ENCODE data around the gene MYO3B.

MYO3B gene

DNA sequence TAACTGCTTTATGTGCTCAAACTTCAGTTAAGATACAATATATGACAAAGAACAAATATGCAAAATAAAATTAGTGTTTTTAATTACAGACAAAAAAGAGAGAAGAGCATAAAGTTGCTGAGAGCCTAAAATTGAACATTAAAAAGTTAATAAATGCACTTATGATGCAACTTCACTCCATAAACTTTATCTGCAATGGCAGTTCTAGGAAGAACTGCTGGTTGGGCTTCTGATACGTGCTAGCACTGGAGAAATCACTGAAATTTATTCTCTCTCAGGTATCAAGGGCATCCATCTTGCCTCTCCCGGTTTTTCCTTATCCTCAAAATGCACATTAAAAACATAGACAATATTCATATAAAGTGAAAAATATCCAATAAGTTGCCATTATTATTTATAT is 35.7 kb downstream of the MYO3B start:
- no peak for DNase-seq

DNA sequence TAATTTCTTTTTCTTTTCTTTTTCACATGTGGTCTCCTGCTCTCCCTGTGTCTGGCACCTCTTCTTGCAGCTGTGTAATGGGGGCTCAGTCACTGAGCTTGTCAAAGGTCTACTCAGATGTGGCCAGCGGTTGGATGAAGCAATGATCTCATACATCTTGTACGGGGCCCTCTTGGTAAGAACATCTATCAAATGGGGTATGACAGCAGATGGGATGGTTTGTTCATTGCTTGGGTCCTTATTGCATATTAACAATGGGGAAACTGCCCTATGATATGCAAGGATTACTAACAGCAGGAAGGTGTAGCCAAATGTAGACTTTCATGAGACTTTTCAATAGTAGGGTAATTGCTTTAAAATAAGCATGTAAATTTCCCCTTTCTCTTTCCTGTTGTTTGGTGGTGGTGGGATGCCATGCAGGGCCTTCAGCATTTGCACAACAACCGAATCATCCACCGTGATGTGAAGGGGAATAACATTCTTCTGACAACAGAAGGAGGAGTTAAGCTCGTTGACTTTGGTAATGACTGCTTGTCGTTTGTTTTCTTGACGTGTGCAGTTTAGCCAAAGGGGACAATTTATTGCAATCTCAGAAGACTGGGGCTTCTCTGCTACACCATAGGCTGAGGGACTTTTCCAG is 36.5 kb downstream of the MYO3B start:
- DNase-seq, result no peak

DNA sequence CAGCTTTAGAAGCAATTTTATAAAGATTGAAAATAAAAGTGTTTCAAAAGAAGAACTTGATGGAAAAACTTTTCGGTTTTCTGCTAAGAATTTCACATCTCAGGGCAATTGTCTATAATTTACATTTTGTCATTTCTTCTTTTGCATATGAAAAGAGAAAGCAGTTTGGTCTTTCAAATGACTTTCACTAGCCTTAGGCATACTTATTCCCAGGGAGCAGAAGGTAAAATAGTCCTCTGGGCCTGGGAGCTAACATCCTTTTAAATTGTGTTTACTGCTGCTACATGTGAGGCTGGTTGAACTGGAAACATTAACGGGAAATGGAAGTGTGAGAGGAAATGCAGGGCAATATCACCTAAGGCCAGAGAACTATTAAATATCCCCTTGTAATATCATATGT is 37.1 kb downstream of the MYO3B start:
- no peak for DNase-seq

DNA sequence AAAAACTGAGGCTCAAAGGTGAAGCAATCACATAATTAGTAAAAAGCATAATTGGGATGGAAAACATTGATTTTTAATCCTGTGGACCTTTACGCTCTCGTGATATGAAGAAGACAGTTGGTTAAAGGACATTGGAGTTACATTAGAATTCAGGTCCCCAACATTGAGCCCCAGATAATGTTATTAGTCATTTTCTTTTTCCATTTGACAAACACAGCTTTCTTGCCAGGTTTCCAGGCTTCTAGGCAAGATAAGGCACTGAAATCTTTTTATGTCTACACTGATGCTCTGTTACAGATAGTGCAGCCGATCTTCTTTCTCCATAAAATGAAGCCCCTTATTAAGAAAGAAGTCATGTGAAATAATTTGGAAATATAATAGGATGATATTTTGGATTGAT is 38.5 kb downstream of the MYO3B start:
- no peak for DNase-seq

DNA sequence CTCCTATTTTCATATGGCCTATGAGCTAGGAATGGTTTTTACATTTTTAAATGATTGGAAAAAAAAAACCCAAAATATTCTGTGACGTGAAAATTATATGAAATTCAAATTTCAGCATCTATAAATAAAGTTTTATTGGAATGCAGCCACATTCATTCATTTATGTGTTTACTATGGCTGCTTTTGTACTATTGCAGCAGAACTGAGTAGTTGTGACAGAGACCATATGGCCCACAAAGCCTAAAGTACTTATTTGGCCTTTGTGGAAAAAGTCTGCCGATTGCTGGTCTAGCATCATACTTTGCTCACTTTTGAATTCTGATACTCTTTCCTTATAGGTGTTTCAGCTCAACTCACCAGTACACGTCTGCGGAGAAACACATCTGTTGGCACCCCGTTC is 39.0 kb downstream of the MYO3B start:
- DNase-seq, result no peak

DNA sequence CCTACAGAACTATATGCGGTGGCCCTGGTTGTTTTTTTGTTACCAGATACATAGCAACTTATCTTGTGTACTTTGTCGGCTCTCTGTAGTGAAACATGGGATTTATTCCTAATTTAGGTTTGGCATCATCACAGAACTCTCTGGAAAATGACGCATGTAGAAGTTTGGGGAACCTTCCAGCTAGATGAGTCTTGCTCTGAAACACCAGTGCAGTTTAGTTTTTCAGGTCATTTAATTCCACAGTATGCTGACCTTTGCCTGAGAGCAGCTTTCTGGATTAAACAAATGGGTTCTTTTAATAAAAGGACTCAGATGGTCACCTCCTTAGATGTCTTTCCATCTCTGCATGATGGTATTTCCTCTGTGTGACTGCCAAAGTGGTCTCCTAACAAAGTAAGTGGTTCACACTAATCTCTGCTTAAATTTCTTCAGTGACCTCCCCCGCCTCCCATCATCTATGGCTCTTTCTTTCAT is 39.9 kb downstream of the MYO3B start:
- no peak for DNase-seq

DNA sequence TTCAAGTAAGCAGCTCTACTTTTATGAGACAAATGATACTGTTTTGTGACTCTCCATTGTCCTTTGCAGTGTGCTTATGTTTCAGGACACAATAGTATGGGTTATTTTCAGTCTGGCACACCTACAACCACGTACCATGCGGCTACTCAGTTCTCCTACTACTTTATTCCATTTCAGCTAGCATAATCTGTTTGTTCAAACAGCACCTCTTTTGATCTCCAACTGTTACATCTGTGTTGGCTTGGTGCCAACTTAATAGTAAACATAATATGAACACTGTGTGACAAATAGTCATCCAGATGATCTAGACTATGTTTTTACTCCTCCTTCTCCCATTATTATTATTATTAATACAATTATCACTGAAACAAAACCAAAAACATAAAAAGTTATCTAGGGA is 40.5 kb downstream of the MYO3B start:
- no peak for DNase-seq

DNA sequence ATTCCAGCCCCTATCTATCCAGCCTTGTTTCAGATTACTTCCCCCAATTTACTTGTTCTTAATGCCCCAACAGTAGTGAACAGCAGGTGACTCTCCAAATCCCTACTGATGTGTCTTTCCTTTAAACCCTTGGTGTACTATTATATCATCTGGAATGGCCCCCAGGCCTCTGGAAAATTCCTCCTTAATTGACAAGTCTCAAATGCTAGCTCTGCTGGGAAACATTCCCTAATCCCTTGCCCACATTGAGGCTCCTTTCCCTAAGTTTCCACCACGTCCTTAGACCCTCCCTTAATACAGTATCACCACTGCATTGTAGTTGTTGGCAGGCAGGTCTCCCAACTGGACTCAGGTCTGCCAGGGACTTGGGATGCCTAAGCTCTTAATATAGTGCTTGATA is 41.0 kb downstream of the MYO3B start:
- no peak for DNase-seq

DNA sequence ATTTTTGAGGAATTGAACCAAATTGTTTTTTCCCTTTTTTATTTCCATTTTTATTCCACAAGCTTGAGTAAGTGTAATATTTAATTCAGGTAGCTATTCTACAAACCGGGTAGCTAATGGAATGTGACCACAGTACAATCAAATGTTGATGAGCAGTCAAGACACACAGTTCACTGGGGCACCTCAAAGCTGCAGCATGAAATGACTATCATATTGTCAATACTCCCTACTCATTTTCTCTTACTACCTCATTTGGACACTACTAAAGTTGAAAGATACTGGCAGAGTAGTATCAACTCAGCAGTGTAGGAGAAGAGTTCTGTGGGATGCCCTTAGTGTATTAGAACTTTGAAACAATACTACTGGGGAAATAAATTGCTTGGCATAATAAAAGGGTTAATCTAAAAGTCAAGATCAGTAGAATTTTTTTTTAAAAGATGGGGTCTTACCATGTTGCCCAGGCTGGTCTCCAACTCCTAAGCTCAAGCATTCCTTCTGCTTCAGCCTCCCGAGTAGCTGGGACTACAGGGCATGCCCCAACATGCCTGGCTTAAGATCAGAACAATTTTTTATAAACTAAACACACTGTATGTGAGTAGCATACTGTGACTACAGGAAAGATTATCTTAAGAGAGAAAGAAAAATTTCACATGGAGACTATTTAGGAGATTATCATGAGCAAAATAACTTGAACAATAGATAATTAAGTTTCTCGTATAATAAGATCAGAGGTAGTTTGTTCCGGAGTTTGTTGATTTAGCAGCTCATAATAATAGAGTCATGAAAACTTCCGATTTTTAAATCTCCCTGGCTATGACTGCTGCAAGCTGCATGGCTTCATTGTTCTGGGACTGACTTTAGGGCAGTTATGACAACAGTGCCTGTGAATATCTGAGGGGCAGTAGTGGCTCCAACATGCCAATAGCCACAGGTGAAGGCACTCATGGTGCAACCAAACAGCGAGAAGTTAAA is 43.7 kb downstream of the MYO3B start:
- no peak for DNase-seq

DNA sequence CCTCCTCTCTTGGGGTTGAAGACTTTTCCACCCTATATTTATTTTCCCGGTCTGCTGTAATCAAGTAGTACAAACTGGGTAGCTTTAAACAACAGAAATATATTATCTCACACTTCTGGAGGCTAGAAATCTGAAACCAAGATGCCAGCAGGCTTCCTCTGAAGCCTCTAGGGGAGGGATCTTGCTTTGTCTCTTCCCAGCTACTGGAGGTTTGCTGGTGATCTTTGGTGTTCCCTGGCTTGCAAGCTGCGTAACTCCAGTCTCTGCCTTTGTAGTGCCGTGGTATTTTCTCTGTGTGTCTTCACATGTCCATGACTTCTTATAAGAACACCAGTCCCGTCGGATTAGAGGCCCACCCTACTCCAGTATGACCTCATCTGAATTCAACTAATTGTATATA is 44.4 kb downstream of the MYO3B start:
- DNase-seq, result no peak

DNA sequence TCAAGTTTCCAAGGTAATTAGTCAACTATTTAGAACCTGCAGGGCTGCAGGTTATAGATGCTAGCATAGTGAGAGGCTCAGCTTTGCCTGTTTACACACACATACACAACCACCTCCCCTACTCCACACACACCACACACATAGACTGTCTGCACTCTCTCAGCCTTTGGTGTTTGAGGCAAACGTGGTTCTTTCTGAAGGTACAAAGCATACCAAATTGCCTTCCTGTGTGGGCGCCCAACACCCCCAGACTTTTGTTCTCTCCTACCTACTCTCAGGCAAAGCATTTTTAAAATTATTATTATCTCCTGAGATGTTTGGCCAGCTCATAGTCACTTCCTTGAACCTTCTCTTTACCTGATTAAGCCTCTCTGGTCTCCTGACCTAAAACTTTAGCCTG is 44.9 kb downstream of the MYO3B start:
- DNase-seq, result no peak

DNA sequence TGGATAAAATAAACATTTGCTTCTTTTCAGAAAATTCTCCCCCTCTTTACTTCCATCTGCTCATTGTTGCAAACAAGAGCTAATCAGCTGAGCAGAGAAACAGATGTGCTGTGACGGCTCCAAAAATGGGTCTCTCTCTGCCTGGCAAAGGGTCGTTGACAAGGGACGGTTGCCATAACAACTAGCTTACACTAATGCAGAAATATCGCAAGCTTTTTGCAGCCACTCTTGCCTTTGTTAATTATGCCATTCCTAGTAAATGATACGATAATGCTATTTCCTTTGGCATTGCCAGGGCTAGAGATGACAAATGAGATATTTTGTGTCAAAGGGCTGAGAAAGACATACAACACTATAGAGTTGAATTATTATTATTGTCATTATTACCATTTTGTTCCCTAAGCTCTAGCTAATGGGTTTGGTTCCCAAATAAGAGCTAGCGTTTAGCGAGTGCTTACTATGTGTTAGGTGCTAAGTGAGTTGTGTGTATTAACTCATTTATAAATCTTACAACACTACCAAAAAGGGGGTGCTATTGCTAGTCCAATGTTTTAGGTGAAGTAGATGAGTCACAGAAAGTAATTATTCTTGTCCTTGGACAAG is 46.8 kb downstream of the MYO3B start:
- DNase-seq, result no peak

DNA sequence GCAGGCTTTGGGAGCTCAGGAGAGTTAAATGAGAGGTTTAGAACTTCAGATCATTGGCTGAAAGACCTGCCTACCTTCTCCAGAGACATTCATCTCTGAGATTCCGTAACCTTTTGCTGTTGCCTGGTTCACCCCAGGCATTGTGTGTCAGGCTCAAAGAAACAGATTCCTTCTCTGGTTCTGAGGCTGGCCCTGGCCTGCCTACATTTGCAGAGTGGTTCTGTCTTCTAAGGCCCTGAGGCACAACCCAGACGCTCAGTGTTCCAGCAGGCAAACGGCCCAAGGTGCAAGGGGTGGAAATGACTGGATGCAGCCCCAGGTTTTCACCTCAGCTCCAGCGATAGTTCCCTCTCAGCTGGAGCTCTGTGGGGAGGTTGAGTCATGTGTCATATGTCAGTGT is 48.3 kb downstream of the MYO3B start:
- DNase-seq, result no peak

DNA sequence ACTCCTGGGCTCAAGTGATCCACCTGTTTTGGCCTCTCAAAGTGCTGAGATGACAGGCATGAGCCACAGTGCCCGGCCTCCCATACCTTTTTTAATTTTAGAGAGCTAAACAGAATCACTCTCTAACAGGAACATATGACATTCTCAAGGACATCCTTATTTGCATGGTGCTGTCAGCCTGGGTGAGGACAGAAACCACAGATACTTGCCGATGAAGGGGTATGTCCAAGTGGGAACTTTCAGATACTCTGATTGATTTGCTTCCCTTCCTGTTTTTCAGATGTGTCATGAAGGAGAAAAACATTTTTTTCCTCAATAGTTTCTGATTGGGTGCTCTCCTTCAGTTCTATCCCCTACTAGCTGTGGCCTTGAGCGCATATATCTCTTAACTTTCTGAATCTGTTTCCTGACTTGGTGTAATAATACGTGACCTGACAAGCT is 49.6 kb downstream of the MYO3B start:
- DNase-seq, result no peak

DNA sequence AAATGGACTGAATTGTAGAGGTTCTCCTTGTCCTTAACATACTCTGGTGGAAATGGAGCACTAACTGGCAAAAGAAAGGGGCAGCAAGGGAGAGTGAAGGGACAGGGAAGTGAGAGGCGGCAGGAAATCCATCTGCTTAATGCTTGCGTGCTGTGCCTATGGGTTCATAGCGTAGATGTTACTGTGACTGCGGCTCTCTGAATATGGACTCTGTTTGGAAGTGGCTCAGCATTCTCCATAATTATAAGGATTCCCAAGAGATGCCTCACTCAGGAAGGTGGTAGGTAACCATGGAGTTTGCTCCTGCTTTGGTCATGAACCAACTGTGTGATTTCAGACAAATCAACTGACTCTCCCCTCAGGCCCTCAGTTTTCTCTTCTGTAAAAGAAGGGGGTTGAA is 50.0 kb downstream of the MYO3B start:
- no peak for DNase-seq

DNA sequence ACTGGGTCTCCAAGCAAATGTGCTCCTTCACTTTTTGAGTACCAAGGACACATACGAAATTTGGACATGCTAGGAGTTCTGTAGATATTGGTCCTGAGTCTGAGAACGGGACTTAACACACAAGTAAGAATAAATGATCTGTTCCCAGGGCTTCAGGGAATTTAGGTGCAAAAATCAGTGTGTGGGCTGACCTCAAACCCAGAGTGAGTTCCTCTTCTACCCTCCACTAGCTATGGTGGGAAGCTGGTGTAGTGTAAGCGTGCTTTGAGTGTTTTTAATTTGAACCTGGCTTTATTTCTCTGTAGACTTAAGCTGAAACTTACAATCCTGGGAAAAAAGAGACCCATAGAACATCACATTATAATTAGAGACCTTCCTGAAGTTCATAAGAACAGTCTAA is 50.5 kb downstream of the MYO3B start:
- DNase-seq, result no peak

DNA sequence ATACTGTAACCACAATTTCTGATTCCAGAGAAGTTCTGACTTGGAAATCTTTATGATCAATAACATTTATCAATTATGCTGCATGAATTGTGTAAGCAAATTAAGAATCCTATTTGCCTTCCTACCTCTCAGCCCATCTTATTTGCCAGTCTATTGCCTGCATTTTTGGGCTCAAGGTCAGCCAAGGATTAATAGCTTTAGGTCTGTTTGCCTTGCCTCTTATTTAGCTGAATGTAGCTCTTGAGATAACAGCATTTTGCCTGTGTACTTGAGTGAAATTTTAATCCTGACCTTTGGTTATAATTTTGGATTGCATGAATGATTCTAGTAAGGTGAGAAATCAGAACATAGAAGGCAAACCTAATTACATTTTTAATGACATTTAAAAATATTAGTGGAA is 51.2 kb downstream of the MYO3B start:
- no peak for DNase-seq

DNA sequence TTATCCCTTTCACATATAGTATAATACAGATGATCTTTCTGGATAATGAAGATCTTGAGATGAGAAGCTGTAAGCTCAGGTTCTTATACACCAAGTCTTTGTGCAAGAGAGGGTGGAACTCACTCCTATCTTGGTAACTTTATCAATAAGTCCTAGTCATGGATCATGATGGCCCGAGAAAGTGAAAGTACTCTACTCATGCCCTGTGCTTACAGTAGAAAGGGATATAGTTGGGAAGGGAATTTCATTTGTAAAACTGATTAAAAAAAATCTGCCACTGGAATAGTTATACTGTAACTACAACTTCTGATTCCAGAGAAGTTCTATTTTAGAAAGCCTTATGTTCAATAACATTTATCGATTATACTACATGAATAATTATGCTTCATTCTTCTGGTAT is 51.8 kb downstream of the MYO3B start:
- DNase-seq, result no peak

DNA sequence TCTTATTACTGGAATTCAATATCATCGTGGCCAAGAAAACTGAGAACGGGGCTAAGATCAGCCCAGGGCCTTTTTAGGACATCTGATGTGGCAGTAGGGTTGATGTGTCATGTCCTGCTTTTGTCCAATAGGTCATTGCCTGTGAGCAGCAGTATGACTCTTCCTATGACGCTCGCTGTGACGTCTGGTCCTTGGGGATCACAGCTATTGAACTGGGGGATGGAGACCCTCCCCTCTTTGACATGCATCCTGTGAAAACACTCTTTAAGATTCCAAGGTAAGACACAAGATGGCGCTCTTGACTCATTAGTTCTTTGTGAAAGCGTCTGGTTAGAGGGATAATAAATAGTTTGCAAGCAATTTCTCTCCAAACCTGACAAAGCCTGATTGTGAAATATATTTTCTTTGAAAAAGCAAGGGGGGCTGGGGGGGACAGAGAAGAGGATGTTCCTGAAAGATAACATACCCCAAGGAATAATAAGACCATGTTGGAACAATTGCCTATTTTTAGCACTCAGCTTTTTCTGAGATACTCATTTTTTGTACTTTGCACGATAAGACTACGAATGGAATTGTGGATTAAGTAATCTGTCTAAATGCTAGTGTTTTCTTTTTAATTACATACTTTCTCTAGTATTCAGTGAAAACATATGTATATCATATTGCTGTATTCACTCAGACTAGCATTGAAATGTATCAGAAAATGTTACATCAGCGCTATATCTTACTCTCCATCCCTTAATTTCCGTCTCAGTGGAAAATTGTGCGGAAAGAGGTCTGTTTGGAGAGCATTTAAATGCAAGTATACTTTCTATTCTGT is 58.1 kb downstream of the MYO3B start:
- DNase-seq, result no peak

DNA sequence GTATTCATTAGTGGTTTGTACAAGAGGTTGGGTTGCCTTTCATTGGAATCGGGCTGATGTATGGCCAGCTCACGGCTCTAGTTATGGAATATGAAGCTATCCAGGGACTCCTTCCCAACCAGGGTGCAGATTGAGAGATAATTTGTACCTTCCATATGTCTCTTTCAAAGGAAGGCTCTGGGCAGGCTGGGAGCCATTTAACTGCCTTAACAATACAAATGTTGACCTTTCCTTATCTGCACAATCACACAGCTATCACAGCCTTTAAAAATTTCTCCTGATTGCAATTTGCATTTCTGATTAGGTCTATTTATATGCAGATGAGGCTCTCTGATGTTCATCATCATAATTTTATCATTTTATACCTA is 58.7 kb downstream of the MYO3B start:
- DNase-seq, result no peak

DNA sequence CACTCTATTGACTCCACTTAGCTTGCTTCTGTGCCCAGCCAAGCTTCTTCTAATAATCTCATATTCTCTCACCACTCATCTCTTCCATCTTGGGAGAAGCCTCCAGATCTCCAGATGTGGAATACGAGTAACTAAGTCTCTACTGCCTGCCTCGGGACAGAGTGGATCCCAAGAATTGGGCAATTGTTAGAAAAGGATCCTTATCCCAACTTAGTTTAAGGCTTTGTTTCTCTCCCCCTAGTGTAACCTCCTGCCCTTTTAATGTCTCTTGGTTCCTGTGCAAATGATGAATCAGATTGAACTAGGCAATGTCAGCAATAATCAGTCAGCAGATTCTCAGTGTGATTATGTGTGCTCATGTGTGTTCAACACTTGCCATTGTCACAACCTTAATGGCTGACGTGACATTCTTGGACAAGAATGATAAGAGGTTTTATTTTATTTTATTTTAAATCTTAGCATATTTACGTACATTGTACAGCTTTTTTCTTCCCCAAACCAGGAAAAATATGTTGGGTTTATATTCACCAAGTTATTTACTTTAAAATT is 59.7 kb downstream of the MYO3B start:
- no peak for DNase-seq

DNA sequence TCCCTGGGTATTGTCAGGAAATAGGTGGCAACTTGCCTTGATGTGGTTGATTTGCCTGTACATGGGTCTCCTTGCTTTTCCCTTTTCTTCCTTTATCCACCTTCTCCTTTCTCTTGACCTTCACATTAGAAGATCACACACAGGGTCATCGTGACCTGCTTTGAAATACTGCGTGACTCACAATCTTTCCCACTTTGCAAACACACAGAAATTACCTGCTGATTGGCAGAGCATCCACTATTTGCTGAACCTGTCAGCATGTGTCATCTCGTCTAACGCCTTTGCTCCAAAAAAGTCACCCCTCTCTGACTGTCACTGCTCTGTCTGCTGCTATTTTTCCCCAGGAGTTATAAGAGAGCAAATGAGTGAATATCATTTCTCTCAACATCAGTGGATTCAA is 60.8 kb downstream of the MYO3B start:
- no peak for DNase-seq

DNA sequence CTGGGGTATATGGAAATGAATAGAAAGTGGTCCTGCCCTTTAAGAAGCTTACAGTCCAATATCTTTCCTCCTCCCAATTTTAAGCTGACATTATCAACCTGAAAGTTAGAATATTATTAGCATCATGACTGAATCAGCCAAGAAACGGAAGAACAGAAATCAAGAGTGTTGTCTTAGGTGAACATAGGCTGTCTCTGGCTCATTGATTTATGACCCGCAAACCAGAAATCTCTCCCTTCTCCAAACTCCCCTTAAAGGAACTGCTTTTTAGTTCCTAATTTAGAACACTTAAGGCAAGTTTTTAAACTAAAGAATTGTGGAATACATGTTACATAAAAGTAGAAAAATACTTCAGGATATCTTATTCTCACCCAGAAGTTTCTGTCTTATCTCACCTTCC is 62.7 kb downstream of the MYO3B start:
- DNase-seq, result no peak

Data from activated naive CD4-positive, alpha-beta T cell treated with Interleukin-2 at 50 U/mL for 16 hours (primary cell).